DND-41 (cell line): ENCODE measurements around the gene SEMA4B.

Source experiments
- CTCF ChIP-seq: IDR thresholded peaks from 2 replicates; pipeline ENCODE4 v1.5.1; 2012; ENCODE audit warnings: borderline replicate concordance, low read length, moderate library complexity, mild to moderate bottlenecking; ENCODE audit not compliant: poor library complexity, severe bottlenecking; ENCODE audit errors: extremely low read depth
- EZH2 ChIP-seq: IDR thresholded peaks from 3 replicates; pipeline ENCODE4 v1.6.1; 2012; ENCODE audit warnings: borderline replicate concordance, low read depth, mild to moderate bottlenecking, moderate library complexity, low read length, inconsistent platforms; ENCODE audit not compliant: severe bottlenecking

- TF ChIP-seq EZH2 (no peak), CTCF (no peak)
Observed at GRCh38 chr15:90177012-90177411, 24.1 kb upstream of the SEMA4B start.
